H9 (cell line): Measurements from ENCODE around the gene SLC16A1. TPM values are rescaled to one million over a fixed set of nuclear protein-coding genes. Genes with fewer than 3 reads are reported as not detected.

Experiments used
- DNase-seq: peaks from one replicate; pipeline ENCODE4 v3.0.0-alpha.2; 2017
- H2AFZ ChIP-seq: one replicate; pipeline ENCODE4 v1.6.1; 2013; ENCODE audit warnings: mild to moderate bottlenecking, low read length, control low read depth, moderate library complexity
- H2AK5ac ChIP-seq: 2 replicates; pipeline ENCODE4 v1.6.1; 2013; ENCODE audit warnings: low read length, control low read depth, mixed read lengths; ENCODE audit not compliant: insufficient read length
- H2BK120ac ChIP-seq: one replicate; pipeline ENCODE4 v1.6.1; 2013; ENCODE audit warnings: low read depth, mild to moderate bottlenecking, low read length, control low read depth, inconsistent platforms; ENCODE audit not compliant: poor library complexity, severe bottlenecking
- H2BK12ac ChIP-seq: 2 replicates; pipeline ENCODE4 v1.6.1; 2013; ENCODE audit warnings: low read length, control low read depth, mixed read lengths, low read depth; ENCODE audit not compliant: insufficient read length
- H2BK15ac ChIP-seq: 2 replicates; pipeline ENCODE4 v1.6.1; 2013; ENCODE audit warnings: low read depth, low read length, control low read depth
- H2BK20ac ChIP-seq: one replicate; pipeline ENCODE4 v1.6.1; 2013; ENCODE audit warnings: low read depth, mild to moderate bottlenecking, low read length, control low read depth, inconsistent platforms; ENCODE audit not compliant: poor library complexity, severe bottlenecking
- H2BK5ac ChIP-seq: 2 replicates; pipeline ENCODE4 v1.6.1; 2013; ENCODE audit warnings: low read length, control low read depth, mixed read lengths; ENCODE audit not compliant: insufficient read length
- H3K14ac ChIP-seq: 2 replicates; pipeline ENCODE4 v1.6.1; 2013; ENCODE audit warnings: low read length, control low read depth; ENCODE audit not compliant: insufficient read depth
- H3K18ac ChIP-seq: 2 replicates; pipeline ENCODE4 v1.6.1; 2013; ENCODE audit warnings: low read depth, mild to moderate bottlenecking, mixed read lengths, low read length, control low read depth; ENCODE audit not compliant: insufficient read length
- H3K23ac ChIP-seq: 2 replicates; pipeline ENCODE4 v1.6.1; 2013; ENCODE audit warnings: low read length, control low read depth, mixed read lengths, low read depth; ENCODE audit not compliant: insufficient read length
- H3K23me2 ChIP-seq: 2 replicates; pipeline ENCODE4 v1.6.1; 2013; ENCODE audit warnings: low read depth, mild to moderate bottlenecking, mixed read lengths, low read length, control low read depth; ENCODE audit not compliant: insufficient read length, poor library complexity, severe bottlenecking
- H3K27ac ChIP-seq: 2 replicates; pipeline ENCODE4 v1.5.1; 2013; ENCODE audit warnings: low read length, control low read depth, mixed read lengths, low read depth; ENCODE audit not compliant: insufficient read length
- H3K27me3 ChIP-seq: 2 replicates; pipeline ENCODE4 v1.6.1; 2013; ENCODE audit warnings: low read length, control low read depth, inconsistent platforms; ENCODE audit not compliant: insufficient read depth
- H3K4ac ChIP-seq: 2 replicates; pipeline ENCODE4 v1.6.1; 2013; ENCODE audit warnings: low read depth, mild to moderate bottlenecking, control low read depth, inconsistent platforms, low read length, moderate library complexity
- H3K4me1 ChIP-seq: 2 replicates; pipeline ENCODE4 v1.6.1; 2013; ENCODE audit warnings: low read length, control low read depth, inconsistent platforms; ENCODE audit not compliant: insufficient read depth
- H3K4me2 ChIP-seq: 2 replicates; pipeline ENCODE4 v1.6.1; 2013; ENCODE audit warnings: low read length, control low read depth, mixed read lengths; ENCODE audit not compliant: insufficient read length, insufficient read depth
- H3K56ac ChIP-seq: 2 replicates; pipeline ENCODE4 v1.6.1; 2013; ENCODE audit warnings: low read depth, mild to moderate bottlenecking, mixed read lengths, low read length, control low read depth; ENCODE audit not compliant: insufficient read length
- H3K79me1 ChIP-seq: 2 replicates; pipeline ENCODE4 v1.6.1; 2013; ENCODE audit warnings: low read depth, mild to moderate bottlenecking, moderate library complexity, low read length, control low read depth, inconsistent platforms; ENCODE audit not compliant: insufficient read depth, poor library complexity, severe bottlenecking
- H3K79me2 ChIP-seq: 2 replicates; pipeline ENCODE4 v1.6.1; 2013; ENCODE audit warnings: low read length, control low read depth, inconsistent platforms; ENCODE audit not compliant: insufficient read depth
- H3K9ac ChIP-seq: 2 replicates; pipeline ENCODE4 v1.6.1; 2013; ENCODE audit warnings: low read length, control low read depth, mixed read lengths; ENCODE audit not compliant: insufficient read length; ENCODE audit errors: extremely low read depth
- H3K9me3 ChIP-seq: one replicate; pipeline ENCODE4 v1.6.1; 2013; ENCODE audit warnings: low read depth, low read length, inconsistent platforms; ENCODE audit not compliant: control insufficient read depth
- H3T11ph ChIP-seq: one replicate; pipeline ENCODE4 v1.6.1; 2013; ENCODE audit warnings: mild to moderate bottlenecking, low read length, control low read depth, inconsistent platforms
- H4K20me1 ChIP-seq: one replicate; pipeline ENCODE4 v1.6.1; 2013; ENCODE audit not compliant: control insufficient read depth, insufficient read length, insufficient read depth
- H4K5ac ChIP-seq: 2 replicates; pipeline ENCODE4 v1.6.1; 2013; ENCODE audit warnings: low read depth, mild to moderate bottlenecking, mixed read lengths, low read length, control low read depth; ENCODE audit not compliant: insufficient read length
- H4K8ac ChIP-seq: replicated peaks from 2 replicates; pipeline ENCODE4 v1.6.1; 2013; ENCODE audit warnings: low read length, control low read depth, mixed read lengths, low read depth; ENCODE audit not compliant: insufficient read length
- H4K91ac ChIP-seq: 2 replicates; pipeline ENCODE4 v1.6.1; 2013; ENCODE audit warnings: low read depth, mild to moderate bottlenecking, moderate library complexity, mixed read lengths, low read length, control low read depth; ENCODE audit not compliant: insufficient read length
- H3K27ac Mint-ChIP-seq, 3 experiments: 2 replicates in 2 of 3; 3 replicates in 1 of 3; pipeline ENCODE4 v1.8.0; 2020 to 2021; ENCODE audit warnings: mixed read lengths in 3 of 3, mild to moderate bottlenecking in 1 of 3, moderate library complexity in 1 of 3
- H3K27me3 Mint-ChIP-seq: 2 replicates; pipeline ENCODE4 v1.8.0; 2021; ENCODE audit warnings: low read depth, mild to moderate bottlenecking, moderate library complexity, mixed read lengths
- H3K36me3 Mint-ChIP-seq, 3 experiments: 2 replicates in 2 of 3; 3 replicates in 1 of 3; pipeline ENCODE4 v1.8.0; 2020 to 2021; ENCODE audit warnings: low read depth in 3 of 3, mixed read lengths in 3 of 3; ENCODE audit not compliant: insufficient read depth in 1 of 3
- H3K4me1 Mint-ChIP-seq, 2 experiments: 2 replicates each; pipeline ENCODE4 v1.8.0; 2020; ENCODE audit warnings: mixed read lengths in 2 of 2
- H3K4me3 Mint-ChIP-seq, 2 experiments: 2 replicates in 1 of 2; 3 replicates in 1 of 2; pipeline ENCODE4 v1.8.0; 2020 to 2021; ENCODE audit warnings: mild to moderate bottlenecking in 2 of 2, mixed read lengths in 2 of 2, moderate library complexity in 1 of 2
- H3K9me3 Mint-ChIP-seq, 2 experiments: 2 replicates in 1 of 2; 3 replicates in 1 of 2; pipeline ENCODE4 v1.8.0; 2020; ENCODE audit warnings: mild to moderate bottlenecking in 2 of 2, mixed read lengths in 2 of 2, moderate library complexity in 1 of 2
- WGBS: extraction: QIAGEN DNeasy Blood & Tissue Kit; methylation state at CpG from one replicate; pipeline ENCODE4 v1.1.7; 2013; ENCODE audit warnings: missing lambda C conversion rate, low lambda C conversion rate, mixed read lengths; ENCODE audit not compliant: insufficient read length; ENCODE audit errors: extremely low coverage; 5-methylcytosine and 5-hydroxymethylcytosine counted together
- total RNA-seq: library from RNA; stranded (reverse); gene quantifications from 2 replicates; pipeline ENCODE4 v1.2.1, GENCODE V29; 2021
- TF ChIP-seq, protein P1 (sequence below): fragments of 200-600 bp; sonication (generic); conservative IDR thresholded peaks from 3 replicates; pipeline ENCODE4 v1.8.0; 2021; ENCODE audit warnings: antibody characterized with exemption, mild to moderate bottlenecking

The SLC16A1 gene
- total RNA-seq, 1 experiment from 2014 or later = 381 TPM

DNA sequence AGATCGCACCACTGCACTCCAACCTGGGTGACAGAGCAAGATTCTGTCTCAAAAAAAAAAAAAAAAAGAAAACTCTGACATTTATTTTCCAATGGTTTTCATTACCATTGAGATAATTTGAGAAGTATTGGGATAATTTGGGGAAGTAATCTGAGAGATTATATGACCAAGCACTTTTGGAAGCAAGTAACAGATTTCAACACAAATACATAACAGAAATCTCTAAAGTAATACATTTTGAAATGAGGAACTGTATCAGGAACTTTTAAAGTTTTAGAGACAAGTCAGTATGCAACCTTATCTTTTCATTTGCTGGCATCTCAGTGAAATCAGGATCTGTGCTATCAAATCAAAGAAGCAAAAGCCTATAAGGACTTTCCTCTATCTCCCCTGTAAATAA lies 25.4 kb upstream of the SLC16A1 start:
- H2BK12ac ChIP-seq = no peak overlapping the region
- H3K23ac ChIP-seq = no peak overlapping the region
- no peaks in the 10 kb centered on the region for H3K9me3 Mint-ChIP-seq
- no peaks in the 10 kb centered on the region for H4K20me1 ChIP-seq
- no peak overlapping the region for H2BK20ac ChIP-seq
- no peak overlapping the region for H3K56ac ChIP-seq
- H3K9ac ChIP-seq = no peak overlapping the region
- H4K91ac ChIP-seq = no peak overlapping the region
- TF ChIP-seq, protein P1, sequence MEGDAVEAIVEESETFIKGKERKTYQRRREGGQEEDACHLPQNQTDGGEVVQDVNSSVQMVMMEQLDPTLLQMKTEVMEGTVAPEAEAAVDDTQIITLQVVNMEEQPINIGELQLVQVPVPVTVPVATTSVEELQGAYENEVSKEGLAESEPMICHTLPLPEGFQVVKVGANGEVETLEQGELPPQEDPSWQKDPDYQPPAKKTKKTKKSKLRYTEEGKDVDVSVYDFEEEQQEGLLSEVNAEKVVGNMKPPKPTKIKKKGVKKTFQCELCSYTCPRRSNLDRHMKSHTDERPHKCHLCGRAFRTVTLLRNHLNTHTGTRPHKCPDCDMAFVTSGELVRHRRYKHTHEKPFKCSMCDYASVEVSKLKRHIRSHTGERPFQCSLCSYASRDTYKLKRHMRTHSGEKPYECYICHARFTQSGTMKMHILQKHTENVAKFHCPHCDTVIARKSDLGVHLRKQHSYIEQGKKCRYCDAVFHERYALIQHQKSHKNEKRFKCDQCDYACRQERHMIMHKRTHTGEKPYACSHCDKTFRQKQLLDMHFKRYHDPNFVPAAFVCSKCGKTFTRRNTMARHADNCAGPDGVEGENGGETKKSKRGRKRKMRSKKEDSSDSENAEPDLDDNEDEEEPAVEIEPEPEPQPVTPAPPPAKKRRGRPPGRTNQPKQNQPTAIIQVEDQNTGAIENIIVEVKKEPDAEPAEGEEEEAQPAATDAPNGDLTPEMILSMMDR = no peak
- no peak overlapping the region for H2AK5ac ChIP-seq
- no peak overlapping the region for H3K27ac Mint-ChIP-seq
- no CpG with 5 or more reads among the region's 1 CpG for WGBS
- H3K79me2 ChIP-seq = no peaks in the 10 kb centered on the region
- no peaks in the 10 kb centered on the region for H3K27me3 Mint-ChIP-seq
- H3K18ac ChIP-seq = no peak overlapping the region
- no peak overlapping the region for H4K5ac ChIP-seq
- no peak overlapping the region for H2BK5ac ChIP-seq
- H3K4me3 Mint-ChIP-seq = no peak overlapping the region
- H3K9me3 ChIP-seq = no peaks in the 10 kb centered on the region
- no peak overlapping the region for H3K27ac ChIP-seq
- no peak overlapping the region for H3K4me2 ChIP-seq
- H3K4me1 Mint-ChIP-seq = peaks cover 0 to 6% of the 10 kb centered on the region in 2 experiments; a peak in 1 of 4 replicates
- H3K79me1 ChIP-seq = no peaks in the 10 kb centered on the region
- H2BK120ac ChIP-seq = no peak overlapping the region
- H3K4ac ChIP-seq = no peak overlapping the region
- no peak overlapping the region for H3K14ac ChIP-seq
- H3K4me1 ChIP-seq = 0 out of 2 replicates have a peak, but pooled peaks cover 4% of the 10 kb centered on the region
- DNase-seq = no peak
- no peaks in the 10 kb centered on the region for H3K23me2 ChIP-seq
- no peak overlapping the region for H4K8ac ChIP-seq
- peaks cover 0 to 1% (median 1%) of the 10 kb centered on the region in 3 experiments; a peak in 4 of 7 replicates for H3K36me3 Mint-ChIP-seq
- no peak overlapping the region for H2BK15ac ChIP-seq
- H3T11ph ChIP-seq = no peak overlapping the region
- no peak overlapping the region for H2AFZ ChIP-seq
- H3K27me3 ChIP-seq = no peaks in the 10 kb centered on the region
